HG03135 (cell line): Measurements from ENCODE around the gene APOL2.
"Not testable (repeated sequence)": the region's sequence is repeated elsewhere in the genome, so short reads cannot be mapped to it uniquely, and the experiment has no call there.

Experiments
- ATAC-seq: cut with Tn5 transposase; IDR thresholded peaks from one replicate; pipeline ENCODE4 v1.9.1; 2021; ENCODE audit warnings: mild to moderate bottlenecking, moderate library complexity; ENCODE audit not compliant: unreplicated experiment

The APOL2 gene

GRCh38 chr22:36244522-36245391 lies 5.4 kb upstream of the APOL2 start:
- no peak for ATAC-seq

GRCh38 chr22:36243986-36244385 lies 4.7 kb upstream of the APOL2 start:
- ATAC-seq = no peak

- ATAC-seq = peak; percentile 10
Observed at GRCh38 chr22:36239150-36239400, 252 bp downstream of the APOL2 start.

- peak; percentile 4 for ATAC-seq
Observed at GRCh38 chr22:36238373-36239149, 766 bp downstream of the APOL2 start.

GRCh38 chr22:36237462-36238372 lies 1.6 kb downstream of the APOL2 start:
- no peak for ATAC-seq

GRCh38 chr22:36236388-36237319 lies 2.7 kb downstream of the APOL2 start:
- no peak for ATAC-seq

- ATAC-seq = no peak
Observed at GRCh38 chr22:36235585-36235984, 3.7 kb downstream of the APOL2 start.

GRCh38 chr22:36234919-36235318 lies 4.4 kb downstream of the APOL2 start:
- ATAC-seq = no peak

GRCh38 chr22:36234213-36234612 lies 5.1 kb downstream of the APOL2 start:
- no peak for ATAC-seq

GRCh38 chr22:36233796-36234195 lies 5.5 kb downstream of the APOL2 start:
- ATAC-seq = no peak

GRCh38 chr22:36232715-36233401 lies 6.5 kb downstream of the APOL2 start:
- no peak for ATAC-seq

GRCh38 chr22:36231051-36231450 lies 8.3 kb downstream of the APOL2 start:
- not testable (repeated sequence) for ATAC-seq

GRCh38 chr22:36229649-36230048 lies 9.7 kb downstream of the APOL2 start:
- not testable (repeated sequence) for ATAC-seq

- ATAC-seq = no peak
Observed at GRCh38 chr22:36228944-36229343, 10.4 kb downstream of the APOL2 start.

GRCh38 chr22:36228369-36228768 lies 11.0 kb downstream of the APOL2 start:
- not testable (repeated sequence) for ATAC-seq

- no peak for ATAC-seq
Observed at GRCh38 chr22:36227806-36228205, 11.5 kb downstream of the APOL2 start.

- no peak for ATAC-seq
Observed at GRCh38 chr22:36227396-36227795, 11.9 kb downstream of the APOL2 start.

- no peak for ATAC-seq
Observed at GRCh38 chr22:36226189-36226588, 13.1 kb downstream of the APOL2 start.

- ATAC-seq = no peak
Observed at GRCh38 chr22:36225333-36225922, 13.9 kb downstream of the APOL2 start.
